HG03108 (cell line): Measurements from ENCODE around the gene CTIF.

ENCODE experiments used
- ATAC-seq: cut with Tn5 transposase; IDR thresholded peaks from one replicate; pipeline ENCODE4 v1.9.1; 2021; ENCODE audit warnings: moderate library complexity; ENCODE audit not compliant: unreplicated experiment

The CTIF gene

GRCh38 chr18:48781163-48781987, 242.5 kb downstream of the CTIF start:
- ATAC-seq = no peak

- ATAC-seq = no peak
Observed at GRCh38 chr18:48781988-48782363, 243.1 kb downstream of the CTIF start.

GRCh38 chr18:48782381-48782861, 243.6 kb downstream of the CTIF start:
- ATAC-seq = no peak

- ATAC-seq = no peak
Observed at GRCh38 chr18:48783616-48784520, 245.0 kb downstream of the CTIF start.

- ATAC-seq = peak; percentile 16
Observed at GRCh38 chr18:48784656-48785055, 245.8 kb downstream of the CTIF start.

GRCh38 chr18:48785091-48785614, 246.3 kb downstream of the CTIF start:
- peak; percentile 84 for ATAC-seq

GRCh38 chr18:48785736-48786454, 247.1 kb downstream of the CTIF start:
- ATAC-seq = no peak

GRCh38 chr18:48786455-48787202, 247.8 kb downstream of the CTIF start:
- ATAC-seq = no peak

- no peak for ATAC-seq
Observed at GRCh38 chr18:48787203-48788151, 248.6 kb downstream of the CTIF start.

GRCh38 chr18:48788373-48788772, 249.5 kb downstream of the CTIF start:
- ATAC-seq = no peak

- no peak for ATAC-seq
Observed at GRCh38 chr18:48789259-48789812, 250.5 kb downstream of the CTIF start.

GRCh38 chr18:48790226-48790863, 251.5 kb downstream of the CTIF start:
- no peak for ATAC-seq

GRCh38 chr18:48790869-48791635, 252.2 kb downstream of the CTIF start:
- ATAC-seq = no peak

- ATAC-seq = no peak
Observed at GRCh38 chr18:48791636-48792105, 252.8 kb downstream of the CTIF start.

- no peak for ATAC-seq
Observed at GRCh38 chr18:48792141-48792540, 253.3 kb downstream of the CTIF start.

GRCh38 chr18:48792611-48793380, 254.0 kb downstream of the CTIF start:
- no peak for ATAC-seq
